H1 (cell line): Measurements from ENCODE around the gene STAMBP. TPM values are rescaled to one million over a fixed set of nuclear protein-coding genes. Genes with fewer than 3 reads are reported as not detected.

ENCODE experiments used
- CTCF ChIA-PET: fragments of 300-600 bp; sonication (Branson Sonifier 250); formaldehyde crosslinking; loops from one replicate; lab custom pipeline; 2021; ENCODE audit not compliant: partially characterized antibody; lab: Charles Lee
- POLR2A ChIA-PET: fragments of 300-600 bp; sonication (Branson Sonifier 250); formaldehyde crosslinking; loops from one replicate; lab custom pipeline; 2021; ENCODE audit warnings: inconsistent platforms; ENCODE audit not compliant: partially characterized antibody; lab: Charles Lee
- DNase-seq, 2 experiments: peaks; one replicate each; pipeline versions ENCODE4 v3.0.0 to v3.0.0-alpha.2; 2010 to 2022; ENCODE audit warnings: low spot score in 2 of 2, low read depth in 1 of 2, mixed read lengths in 1 of 2
- FAIRE-seq: peaks from 2 replicates; lab custom pipeline; 2011; peaks lifted over from hg19 to GRCh38; lab: Jason Lieb, UNC
- H2AFZ ChIP-seq: 2 replicates; pipeline ENCODE4 v1.8.1; 2012; ENCODE audit warnings: low read length, inconsistent platforms
- H2AK5ac ChIP-seq: 2 replicates; pipeline ENCODE4 v1.6.1; 2013; ENCODE audit warnings: low read depth, low read length
- H2BK120ac ChIP-seq: replicated peaks from 2 replicates; pipeline ENCODE3; 2013; ENCODE audit warnings: low read depth, low read length, inconsistent platforms
- H2BK12ac ChIP-seq: 2 replicates; pipeline ENCODE4 v1.6.1; 2013; ENCODE audit warnings: low read depth, low read length
- H2BK15ac ChIP-seq: 2 replicates; pipeline ENCODE4 v1.6.1; 2013; ENCODE audit warnings: low read length
- H2BK20ac ChIP-seq: 2 replicates; pipeline ENCODE4 v1.6.1; 2013; ENCODE audit warnings: low read length
- H2BK5ac ChIP-seq: 2 replicates; pipeline ENCODE4 v1.6.1; 2013; ENCODE audit warnings: low read depth, low read length
- H3K14ac ChIP-seq: 2 replicates; pipeline ENCODE4 v1.6.1; 2013; ENCODE audit warnings: inconsistent platforms; ENCODE audit not compliant: insufficient read length
- H3K18ac ChIP-seq: 2 replicates; pipeline ENCODE4 v1.6.1; 2013; ENCODE audit warnings: low read length; ENCODE audit errors: extremely low read depth
- H3K23ac ChIP-seq: 2 replicates; pipeline ENCODE4 v1.6.1; 2013; ENCODE audit warnings: inconsistent platforms; ENCODE audit not compliant: insufficient read length
- H3K23me2 ChIP-seq: 2 replicates; pipeline ENCODE4 v1.6.1; 2013; ENCODE audit warnings: low read depth, low read length
- H3K27ac ChIP-seq: 2 replicates; pipeline ENCODE4 v1.6.1; 2011; ENCODE audit warnings: low read depth, low read length, inconsistent platforms
- H3K27me3 ChIP-seq, 4 experiments: replicated peaks in 1 of 4; 1 replicate in 1 of 4; 2 replicates in 3 of 4; pipeline versions ENCODE4 v1.6.1 to v1.8.1; 2011 to 2013; ENCODE audit warnings: low read length in 3 of 4, mild to moderate bottlenecking in 3 of 4, inconsistent platforms in 2 of 4, mixed read lengths in 2 of 4, moderate library complexity in 1 of 4; ENCODE audit not compliant: control insufficient read depth in 3 of 4, insufficient read depth in 3 of 4; ENCODE audit errors: extremely low read depth in 1 of 4
- H3K36me3 ChIP-seq, 4 experiments: 2 replicates each; pipeline versions ENCODE4 v1.6.1 to v1.8.1; 2011 to 2013; ENCODE audit warnings: mild to moderate bottlenecking in 4 of 4, low read length in 3 of 4, moderate library complexity in 2 of 4, control low read depth in 1 of 4, inconsistent platforms in 1 of 4; ENCODE audit not compliant: insufficient read depth in 4 of 4, control insufficient read depth in 2 of 4
- H3K4ac ChIP-seq: replicated peaks from 2 replicates; pipeline ENCODE3; 2013; ENCODE audit warnings: low read length, low read depth, mixed read lengths, inconsistent platforms; ENCODE audit not compliant: insufficient read length
- H3K4me1 ChIP-seq, 4 experiments: replicated peaks in 1 of 4; 1 replicate in 1 of 4; 2 replicates in 3 of 4; pipeline versions ENCODE4 v1.6.1 to v1.8.1; 2011 to 2013; ENCODE audit warnings: low read length in 3 of 4, inconsistent platforms in 2 of 4, mixed read lengths in 1 of 4; ENCODE audit not compliant: insufficient read depth in 4 of 4, control insufficient read depth in 3 of 4
- H3K4me2 ChIP-seq, 2 experiments: 2 replicates each; pipeline versions ENCODE4 v1.6.1 to v1.8.1; 2011 to 2013; ENCODE audit warnings: low read depth in 2 of 2, low read length in 2 of 2, control low read depth in 1 of 2, inconsistent platforms in 1 of 2, mild to moderate bottlenecking in 1 of 2; ENCODE audit not compliant: insufficient read depth in 1 of 2
- H3K4me3 ChIP-seq, 4 experiments: fragments of 200-600, 300-600 bp in 1 of 4; sonication (generic), shearing (Covaris generic), sonication (Bioruptor Twin) in 1 of 4; 2 replicates each; pipeline versions ENCODE4 v1.5.1 to v1.8.1; 2011 to 2016; ENCODE audit warnings: low read length in 4 of 4, low read depth in 3 of 4, control low read depth in 2 of 4, inconsistent platforms in 2 of 4, mild to moderate bottlenecking in 2 of 4, mixed read lengths in 1 of 4, moderate library complexity in 1 of 4; ENCODE audit not compliant: insufficient read depth in 2 of 4; ENCODE audit errors: extremely low read depth in 1 of 4
- H3K56ac ChIP-seq: replicated peaks from 2 replicates; pipeline ENCODE3; 2013; ENCODE audit warnings: low read depth, mild to moderate bottlenecking, mixed read lengths, low read length, inconsistent platforms; ENCODE audit not compliant: insufficient read length
- H3K79me1 ChIP-seq: 2 replicates; pipeline ENCODE4 v1.6.1; 2013; ENCODE audit warnings: low read depth, low read length, control low read depth
- H3K79me2 ChIP-seq, 2 experiments: 2 replicates each; pipeline versions ENCODE4 v1.6.1 to v1.8.1; 2012 to 2013; ENCODE audit warnings: low read length in 2 of 2, mild to moderate bottlenecking in 2 of 2, inconsistent platforms in 1 of 2; ENCODE audit not compliant: insufficient read depth in 2 of 2, control insufficient read depth in 1 of 2
- H3K9ac ChIP-seq, 4 experiments: replicated peaks in 1 of 4; 1 replicate in 1 of 4; 2 replicates in 3 of 4; pipeline versions ENCODE4 v1.6.1 to v1.8.1; 2011 to 2013; ENCODE audit warnings: low read depth in 3 of 4, low read length in 3 of 4, control low read depth in 2 of 4, mild to moderate bottlenecking in 2 of 4, moderate library complexity in 2 of 4, inconsistent platforms in 1 of 4; ENCODE audit errors: extremely low read depth in 1 of 4
- H3K9me3 ChIP-seq, 2 experiments: 2 replicates each; pipeline versions ENCODE4 v1.6.1 to v1.8.1; 2012 to 2013; ENCODE audit warnings: mild to moderate bottlenecking in 2 of 2, moderate library complexity in 2 of 2, control low read depth in 1 of 2, inconsistent platforms in 1 of 2, low read depth in 1 of 2, low read length in 1 of 2, mixed read lengths in 1 of 2; ENCODE audit not compliant: insufficient read depth in 2 of 2
- H4K20me1 ChIP-seq, 2 experiments: replicated peaks in 1 of 2; 2 replicates each; pipeline versions ENCODE3 to v1.8.1; 2011 to 2013; ENCODE audit warnings: inconsistent platforms in 2 of 2, low read length in 2 of 2, mild to moderate bottlenecking in 1 of 2; ENCODE audit not compliant: insufficient read depth in 2 of 2, control insufficient read depth in 1 of 2
- H4K5ac ChIP-seq: 2 replicates; pipeline ENCODE4 v1.6.1; 2013; ENCODE audit warnings: low read length, low read depth, mixed read lengths, inconsistent platforms; ENCODE audit not compliant: insufficient read length
- H4K8ac ChIP-seq: 2 replicates; pipeline ENCODE4 v1.8.0; 2013; ENCODE audit warnings: mild to moderate bottlenecking, moderate library complexity, low read length, inconsistent platforms; ENCODE audit not compliant: insufficient read depth; ENCODE audit errors: extremely low read depth
- H4K91ac ChIP-seq: replicated peaks from 2 replicates; pipeline ENCODE3; 2013; ENCODE audit warnings: low read length, mixed read lengths, inconsistent platforms; ENCODE audit not compliant: insufficient read length
- BCL11A ChIP-seq, 2 experiments: IDR thresholded peaks; one replicate each; pipeline ENCODE4 v1.6.1; 2011; ENCODE audit warnings: low read depth in 2 of 2, low read length in 2 of 2, mild to moderate bottlenecking in 2 of 2
- CTCF ChIP-seq, 3 experiments: IDR thresholded peaks; 1 replicate in 2 of 3; 2 replicates in 1 of 3; pipeline versions ENCODE4 v1.5.1 to v1.6.1; 2011; ENCODE audit warnings: low read length in 3 of 3, mild to moderate bottlenecking in 3 of 3, inconsistent platforms in 2 of 3, low read depth in 1 of 3, moderate library complexity in 1 of 3; ENCODE audit not compliant: insufficient read depth in 1 of 3; ENCODE audit errors: control extremely low read depth in 1 of 3
- EGR1 ChIP-seq: IDR thresholded peaks from 2 replicates; pipeline ENCODE4 v1.6.1; 2011; ENCODE audit warnings: low read depth, low read length, borderline replicate concordance
- GTF2F1 ChIP-seq: IDR thresholded peaks from 2 replicates; pipeline ENCODE4 v1.6.1; 2012; ENCODE audit warnings: low read depth, low read length, improper control_type of control experiment, borderline replicate concordance
- KDM4A ChIP-seq: IDR thresholded peaks from one replicate; pipeline ENCODE4 v1.7.1; 2012; ENCODE audit warnings: low read depth, mild to moderate bottlenecking, moderate library complexity, low read length, inconsistent platforms; ENCODE audit not compliant: severe bottlenecking
- PHF8 ChIP-seq: fragments of 200-600 bp; sonication (generic); conservative IDR thresholded peaks from 2 replicates; pipeline ENCODE4 v1.7.1; 2012; ENCODE audit warnings: low read depth, mild to moderate bottlenecking, inconsistent platforms, low read length, moderate library complexity
- SP4 ChIP-seq: IDR thresholded peaks from 2 replicates; pipeline ENCODE4 v1.6.1; 2012; ENCODE audit warnings: low read length, inconsistent platforms
- USF2 ChIP-seq: IDR thresholded peaks from 2 replicates; pipeline ENCODE4 v1.6.1; 2011; ENCODE audit warnings: low read length, improper control_type of control experiment
- WGBS, 2 experiments: shearing (Covaris generic) in 1 of 2; methylation state at CpG; one replicate each; pipeline versions ENCODE4 v1.1.6 to v1.1.7; 2013 to 2015; ENCODE audit warnings: low lambda C conversion rate in 2 of 2, mixed read lengths in 2 of 2, inconsistent platforms in 1 of 2, low coverage in 1 of 2, missing lambda C conversion rate in 1 of 2; ENCODE audit not compliant: insufficient replicate concordance in 2 of 2, insufficient coverage in 1 of 2, insufficient read length in 1 of 2; ENCODE audit errors: extremely low coverage in 1 of 2, missing lambda C conversion rate in 1 of 2; 5-methylcytosine and 5-hydroxymethylcytosine counted together
- polyA plus RNA-seq, 7 experiments: library from polyadenylated mRNA; depleted of rRNA in 3 of 7; stranded (reverse) in 5 of 7; unstranded in 2 of 7; fragments of >200 nt in 5 of 7; fragments of 200-250 nt in 2 of 7; gene quantifications; 1 replicate in 5 of 7; 2 replicates in 1 of 7; 4 replicates in 1 of 7; pipeline versions ENCODE4 v1.2.1 to v1.2.3, GENCODE V29; 2011 to 2013; ENCODE audit warnings: missing spikeins in 2 of 7, mixed read lengths in 2 of 7
- total RNA-seq: library from RNA; stranded (reverse); fragmentation: NEBNext Ultra II Directional; extraction: Animal tissue kit (Norgen Biotek cat#: 25700); gene quantifications from 2 replicates; pipeline ENCODE4 v1.2.1, GENCODE V29; 2021

The STAMBP gene
- total and polyA plus RNA-seq, 2 of the 8 experiments (the other 6 are each of a cell fraction or from before 2014, with no cell fraction given), result 35.8 to 49.7 TPM

GRCh38 chr2:73823416-73823815 lies 5.3 kb upstream of the STAMBP start:
- POLR2A ChIA-PET, result interaction anchor here (1.6 kb wide), 1 partner anchor 8 kb away, joined by 4 read pairs; no protein-coding TSS in a partner anchor
- no peak overlapping the region for H2BK20ac ChIP-seq
- H3K27ac ChIP-seq, result no peak overlapping the region
- TF ChIP-seq CTCF (IDR thresholded peaks at IDR 0.05; ENCODE audit: control extremely low read depth in 1 of 3, insufficient read depth in 1 of 3, low read depth in 1 of 3, low read length in 3 of 3) (no peak), BCL11A (IDR thresholded peaks at IDR 0.05; ENCODE audit: low read depth in 2 of 2, low read length in 2 of 2) (no peak), KDM4A (no peak), USF2 (no peak), GTF2F1 (no peak), PHF8 (no peak), EGR1 (no peak), SP4 (no peak)

More at GRCh38 chr2:73823416-73823815, 5.3 kb upstream of the STAMBP start:
- no peak overlapping the region for H4K91ac ChIP-seq
- no peaks in the 10 kb centered on the region for H3K36me3 ChIP-seq
- no peak overlapping the region for H3K4me3 ChIP-seq
- H4K5ac ChIP-seq, result no peak overlapping the region
- peaks cover 0 to 7% (median 2%) of the 10 kb centered on the region in 4 experiments; a peak in 4 of 7 replicates for H3K27me3 ChIP-seq
- H3K9me3 ChIP-seq, result no peaks in the 10 kb centered on the region
- H2BK12ac ChIP-seq, result no peak overlapping the region
- no peak overlapping the region for H2AK5ac ChIP-seq
- no peak for FAIRE-seq
- H4K8ac ChIP-seq, result no peak overlapping the region
- H3K56ac ChIP-seq, result no peak overlapping the region
- no peak overlapping the region for H3K4ac ChIP-seq
- no peak overlapping the region for H2BK120ac ChIP-seq
- no peak overlapping the region for H3K4me2 ChIP-seq
- H3K9ac ChIP-seq, result no peak overlapping the region
- no peak overlapping the region for H3K23ac ChIP-seq
- H2BK5ac ChIP-seq, result no peak overlapping the region
- H3K18ac ChIP-seq, result no peak overlapping the region
- H3K4me1 ChIP-seq, result peaks cover 0 to 2% (median 0%) of the 10 kb centered on the region in 4 experiments; a peak in 1 of 7 replicates
- no peaks in the 10 kb centered on the region for H4K20me1 ChIP-seq
- no peak overlapping the region for H2BK15ac ChIP-seq
- CTCF ChIA-PET, result interaction anchor here (0.7 to 4.8 kb wide), 28 partner anchors 8 to 501 kb away, joined by 3 to 31 read pairs (median 4); partner anchors contain the start of genes ACTG2 and BOLA3
- no peak overlapping the region for H2AFZ ChIP-seq
- no peak for DNase-seq
- WGBS, 2 experiments, result 63% methylated on average over 2 of the region's 2 CpGs; no CpG with 5 or more reads in 1 of the 2 experiments
- H3K14ac ChIP-seq, result no peak overlapping the region
- no peaks in the 10 kb centered on the region for H3K23me2 ChIP-seq
- no peaks in the 10 kb centered on the region for H3K79me2 ChIP-seq
- no peaks in the 10 kb centered on the region for H3K79me1 ChIP-seq
